Loucy (cell line): ENCODE measurements around the gene CDCP2.

ENCODE experiments used
- H2AFZ ChIP-seq: fragments of 200-600 bp; sonication (generic); 2 replicates; pipeline ENCODE4 v1.6.0; 2016; ENCODE audit warnings: antibody characterized with exemption, mild to moderate bottlenecking, low read length, moderate library complexity
- H3F3A ChIP-seq: fragments of 200-600 bp; 2 replicates; pipeline ENCODE4 v1.6.0; 2016; ENCODE audit warnings: antibody characterized with exemption, low read depth, mild to moderate bottlenecking
- H3K27me3 ChIP-seq: fragments of 200-600 bp; sonication (generic); 2 replicates; pipeline ENCODE4 v1.6.1; 2014; ENCODE audit warnings: low read length, mild to moderate bottlenecking; ENCODE audit not compliant: insufficient read depth, poor library complexity, severe bottlenecking
- H3K36me3 ChIP-seq: fragments of 200-600 bp; sonication (generic); 2 replicates; pipeline ENCODE4 v1.6.1; 2016; ENCODE audit warnings: low read length; ENCODE audit not compliant: insufficient read depth
- H3K4me1 ChIP-seq: fragments of 200-600 bp; sonication (generic); 2 replicates; pipeline ENCODE4 v1.5.1; 2014; ENCODE audit warnings: low read length, mild to moderate bottlenecking; ENCODE audit not compliant: insufficient read depth, poor library complexity, severe bottlenecking
- H3K4me2 ChIP-seq: fragments of 200-600 bp; sonication (generic); 2 replicates; pipeline ENCODE4 v1.6.0; 2014; ENCODE audit warnings: antibody characterized with exemption, low read length, low read depth, mild to moderate bottlenecking; ENCODE audit not compliant: poor library complexity, severe bottlenecking
- H3K4me3 ChIP-seq: fragments of 200-600 bp; sonication (generic); 2 replicates; pipeline ENCODE4 v1.5.1; 2014; ENCODE audit warnings: low read length, mild to moderate bottlenecking, mixed read lengths; ENCODE audit not compliant: poor library complexity, severe bottlenecking
- H3K79me2 ChIP-seq: fragments of 200-600 bp; sonication (generic); 2 replicates; pipeline ENCODE4 v1.6.1; 2014; ENCODE audit warnings: low read length; ENCODE audit not compliant: insufficient read depth
- H3K9ac ChIP-seq: fragments of 200-600 bp; sonication (generic); 2 replicates; pipeline ENCODE4 v1.6.0; 2014; ENCODE audit warnings: mild to moderate bottlenecking, low read depth, low read length, moderate library complexity; ENCODE audit not compliant: poor library complexity, severe bottlenecking
- H3K9me2 ChIP-seq: fragments of 200-600 bp; sonication (generic); replicated peaks from 2 replicates; pipeline ENCODE4 v1.6.1; 2016; ENCODE audit warnings: low read depth, low read length, mixed read lengths
- H3K9me3 ChIP-seq: fragments of 200-600 bp; sonication (generic); 2 replicates; pipeline ENCODE4 v1.6.1; 2014; ENCODE audit warnings: mild to moderate bottlenecking, antibody characterized with exemption, low read length, low read depth; ENCODE audit not compliant: insufficient read depth
- H4K20me1 ChIP-seq: fragments of 200-600 bp; sonication (generic); 2 replicates; pipeline ENCODE4 v1.6.0; 2014; ENCODE audit warnings: antibody characterized with exemption, low read length, mild to moderate bottlenecking; ENCODE audit not compliant: insufficient read depth, poor library complexity, severe bottlenecking
- CTCF ChIP-seq: fragments of 200-600 bp; sonication (generic); conservative IDR thresholded peaks from 2 replicates; pipeline ENCODE4 v1.5.1; 2014; ENCODE audit warnings: mild to moderate bottlenecking, antibody characterized with exemption, low read length
- EZH2phosphoT487 ChIP-seq: fragments of 200-600 bp; IDR thresholded peaks from 2 replicates; pipeline ENCODE4 v1.6.1; 2018; ENCODE audit warnings: antibody characterized with exemption, mild to moderate bottlenecking, moderate library complexity, borderline replicate concordance

The CDCP2 gene

GRCh38 chr1:54176621-54177327, 24.0 kb upstream of the CDCP2 start:
- TF ChIP-seq CTCF (no peak), EZH2phosphoT487 (no peak)
- peaks cover 7% of the 10 kb centered on the region for H3K4me1 ChIP-seq
- no peaks in the 10 kb centered on the region for H3F3A ChIP-seq
- H3K9me3 ChIP-seq: no peaks in the 10 kb centered on the region
- H3K79me2 ChIP-seq: no peaks in the 10 kb centered on the region
- no peaks in the 10 kb centered on the region for H3K9me2 ChIP-seq
- no peaks in the 10 kb centered on the region for H3K27me3 ChIP-seq
- H3K4me3 ChIP-seq: no peak overlapping the region
- H4K20me1 ChIP-seq: no peaks in the 10 kb centered on the region
- no peak overlapping the region for H3K4me2 ChIP-seq
- no peak overlapping the region for H3K9ac ChIP-seq
- no peaks in the 10 kb centered on the region for H3K36me3 ChIP-seq
- no peak overlapping the region for H2AFZ ChIP-seq

- Histone ChIP-seq H3K4me2 (no peak overlapping the region), H3K9me2 (no peaks in the 10 kb centered on the region), H3K9ac (no peak overlapping the region), H3K4me1 (peaks cover 7% of the 10 kb centered on the region), H3F3A (no peaks in the 10 kb centered on the region), H3K79me2 (no peaks in the 10 kb centered on the region), H3K27me3 (no peaks in the 10 kb centered on the region), H4K20me1 (no peaks in the 10 kb centered on the region), H3K9me3 (no peaks in the 10 kb centered on the region), H3K36me3 (no peaks in the 10 kb centered on the region), H2AFZ (no peak overlapping the region), H3K4me3 (no peak overlapping the region)
- no peak for TF ChIP-seq CTCF
- TF ChIP-seq EZH2phosphoT487: no peak
Measured at GRCh38 chr1:54174106-54174505, 21.3 kb upstream of the CDCP2 start.

GRCh38 chr1:54173681-54174080, 20.9 kb upstream of the CDCP2 start:
- Histone ChIP-seq H3F3A (no peaks in the 10 kb centered on the region), H3K9ac (no peak overlapping the region), H3K9me2 (no peaks in the 10 kb centered on the region), H3K79me2 (no peaks in the 10 kb centered on the region), H3K4me1 (peaks cover 7% of the 10 kb centered on the region), H3K9me3 (no peaks in the 10 kb centered on the region), H3K4me3 (no peak overlapping the region), H4K20me1 (no peaks in the 10 kb centered on the region), H3K4me2 (no peak overlapping the region), H3K36me3 (no peaks in the 10 kb centered on the region), H3K27me3 (no peaks in the 10 kb centered on the region), H2AFZ (no peak overlapping the region)
- TF ChIP-seq EZH2phosphoT487 (no peak), CTCF (no peak)
